ENCODE results near the gene CSRNP3. TPM values are rescaled to one million over a fixed set of nuclear protein-coding genes. Genes with fewer than 3 reads are reported as not detected.

CSRNP3 gene
- total and polyA plus RNA-seq, 2 donors (not counting 3 experiments of a cell fraction or from before 2014, with no cell fraction given), result not detected

- Histone ChIP-seq H3K79me2 (ENCODE audit: control insufficient read depth, insufficient read depth, low read length) (no peaks in the 10 kb centered on the region), H3K9me1 (replicated peaks; ENCODE audit: control insufficient read depth, extremely low read depth, insufficient read depth, low read length) (no peaks in the 10 kb centered on the region), H3K4me2 (ENCODE audit: insufficient read depth, low read length) (no peak overlapping the region), H3K27ac (ENCODE audit: insufficient read depth, low read depth, low read length) (no peak overlapping the region), H3K27me3 (ENCODE audit: control insufficient read depth in 2 of 2, insufficient read depth in 2 of 2, low read length in 2 of 2) (peaks cover 2% of the 10 kb centered on the region in 2 experiments), H3K9ac (replicated peaks; ENCODE audit: extremely low read depth, insufficient read depth, low read length) (no peak overlapping the region), H4K20me1 (replicated peaks; ENCODE audit: control insufficient read depth, extremely low read depth, insufficient read depth, low read length) (no peaks in the 10 kb centered on the region), H3K9me3 (replicated peaks; ENCODE audit: control insufficient read depth, insufficient read depth, low read length) (no peaks in the 10 kb centered on the region), H3K36me3 (ENCODE audit: control insufficient read depth in 2 of 2, extremely low read depth in 1 of 2, insufficient read depth in 2 of 2, low read length in 2 of 2) (no peaks in the 10 kb centered on the region), H3K4me1 (ENCODE audit: control insufficient read depth, extremely low read depth, insufficient read depth, low read length) (no peaks in the 10 kb centered on the region), H3K4me3 (replicated peaks in 1 of 3; ENCODE audit: insufficient read depth in 1 of 3, low read depth in 1 of 3, low read length in 3 of 3) (no peak overlapping the region), H2AFZ (ENCODE audit: low read depth, low read length) (no peak overlapping the region)
- FAIRE-seq, result no peak
- intact Hi-C loops (cut with micrococcal nuclease) (no loop called here), dilution Hi-C loops (cut with MboI; ENCODE audit: extremely low pct_ligation_motif_present, low sequenced_read_pairs) (no loop called here)
- CTCF ChIA-PET, result no interaction called here
- POLR2A ChIA-PET, result no interaction called here
- DNase-seq (ENCODE audit: low read depth, low spot score), result no peak
- no TSS peak for BruUV-seq (replicated peaks)
- TF ChIP-seq EZH2 (IDR thresholded peaks at IDR 0.05; ENCODE audit: borderline replicate concordance, low read depth, low read length, severe bottlenecking) (no peak), CTCF (IDR thresholded peaks at IDR 0.05; ENCODE audit: extremely low read depth in 1 of 2, insufficient read depth in 1 of 2, low read depth in 1 of 2, low read length in 2 of 2) (no peak), JUN (IDR thresholded peaks at IDR 0.05; ENCODE audit: borderline replicate concordance, insufficient read depth, insufficient read length, low read depth) (no peak), MAX (IDR thresholded peaks at IDR 0.05; ENCODE audit: insufficient read depth, insufficient read length) (no peak), MYC (IDR thresholded peaks at IDR 0.05; ENCODE audit: low read depth, low read length) (no peak), POLR2AphosphoS5 (IDR thresholded peaks at IDR 0.05; ENCODE audit: insufficient read depth, low read depth, low read length) (no peak), GATA2 (IDR thresholded peaks at IDR 0.05; ENCODE audit: insufficient read depth, insufficient read length, low read depth, low read length) (no peak), POLR2A (IDR thresholded peaks at IDR 0.05; ENCODE audit: low read depth, low read length) (no peak), FOS (IDR thresholded peaks at IDR 0.05; ENCODE audit: borderline replicate concordance, insufficient read depth, low read length) (no peak)
Measured at GRCh38 chr2:165647409-165647808, 177.9 kb downstream of the CSRNP3 start.
